HEK293 (cell line): ENCODE results near the gene PPP1R12C.

Experiments
- INSM2 ChIP-seq: fragments of 450-650 bp; formaldehyde crosslinking; IDR thresholded peaks from 2 replicates; pipeline ENCODE4 v1.5.1; 2016; ENCODE audit warnings: missing biosample characterization, missing genetic modification characterization
- MYNN ChIP-seq: fragments of 450-650 bp; formaldehyde crosslinking; IDR thresholded peaks from 2 replicates; pipeline ENCODE4 v1.5.1; 2016; ENCODE audit warnings: missing biosample characterization, missing genetic modification characterization, borderline replicate concordance
- PATZ1 ChIP-seq: fragments of 450-650 bp; formaldehyde crosslinking; IDR thresholded peaks from 2 replicates; pipeline ENCODE4 v1.5.1; 2016; ENCODE audit warnings: missing biosample characterization, missing genetic modification characterization
- PRDM1 ChIP-seq: fragments of 450-650 bp; formaldehyde crosslinking; IDR thresholded peaks from 2 replicates; pipeline ENCODE4; 2016; ENCODE audit warnings: missing biosample characterization, missing genetic modification characterization
- PRDM2 ChIP-seq: fragments of 450-650 bp; formaldehyde crosslinking; IDR thresholded peaks from 2 replicates; pipeline ENCODE4 v1.5.1; 2016; ENCODE audit warnings: missing biosample characterization, missing genetic modification characterization, borderline replicate concordance
- TCF7L2 ChIP-seq: IDR thresholded peaks from 2 replicates; pipeline ENCODE4 v1.6.1; 2011; ENCODE audit warnings: low read depth, mild to moderate bottlenecking, inconsistent platforms, low read length, moderate library complexity, borderline replicate concordance
- ZBTB26 ChIP-seq: fragments of 450-650 bp; formaldehyde crosslinking; optimal IDR thresholded peaks from 2 replicates; pipeline ENCODE3; 2016; ENCODE audit warnings: missing biosample characterization, mild to moderate bottlenecking, missing genetic modification characterization
- ZBTB48 ChIP-seq: fragments of 450-650 bp; formaldehyde crosslinking; IDR thresholded peaks from 2 replicates; pipeline ENCODE4 v1.5.1; 2016; ENCODE audit warnings: missing biosample characterization, missing genetic modification characterization
- ZFP37 ChIP-seq: fragments of 450-650 bp; formaldehyde crosslinking; IDR thresholded peaks from 2 replicates; pipeline ENCODE4 v1.5.1; 2016; ENCODE audit warnings: missing biosample characterization, missing genetic modification characterization
- ZNF10 ChIP-seq: fragments of 450-650 bp; formaldehyde crosslinking; IDR thresholded peaks from 2 replicates; pipeline ENCODE4 v1.5.1; 2017; ENCODE audit warnings: missing biosample characterization, missing genetic modification characterization
- ZNF18 ChIP-seq: fragments of 450-650 bp; formaldehyde crosslinking; IDR thresholded peaks from 2 replicates; pipeline ENCODE4 v1.5.1; 2016; ENCODE audit warnings: missing biosample characterization, missing genetic modification characterization
- ZNF184 ChIP-seq: fragments of 450-650 bp; IDR thresholded peaks from 2 replicates; pipeline ENCODE4 v1.5.1; 2018; ENCODE audit warnings: missing biosample characterization, mild to moderate bottlenecking, missing genetic modification characterization
- ZNF518A ChIP-seq: fragments of 450-650 bp; formaldehyde crosslinking; conservative IDR thresholded peaks from 2 replicates; pipeline ENCODE4 v1.5.1; 2016; ENCODE audit warnings: low read depth, missing biosample characterization, missing genetic modification characterization
- ZNF596 ChIP-seq: fragments of 450-650 bp; IDR thresholded peaks from 2 replicates; pipeline ENCODE4 v1.5.0; 2018; ENCODE audit warnings: missing biosample characterization, mild to moderate bottlenecking, missing genetic modification characterization, moderate library complexity
- ZNF629 ChIP-seq: fragments of 450-650 bp; formaldehyde crosslinking; IDR thresholded peaks from 2 replicates; pipeline ENCODE4 v1.5.1; 2017; ENCODE audit warnings: missing biosample characterization, missing genetic modification characterization
- ZNF768 ChIP-seq: fragments of 450-650 bp; formaldehyde crosslinking; IDR thresholded peaks from 2 replicates; pipeline ENCODE4 v1.5.1; 2018; ENCODE audit warnings: missing biosample characterization, mild to moderate bottlenecking, missing genetic modification characterization
- ZNF776 ChIP-seq: fragments of 450-650 bp; formaldehyde crosslinking; IDR thresholded peaks from 2 replicates; pipeline ENCODE4 v1.5.0; 2017; ENCODE audit warnings: missing biosample characterization, missing genetic modification characterization, borderline replicate concordance
- ZNF777 ChIP-seq: fragments of 450-650 bp; formaldehyde crosslinking; IDR thresholded peaks from 2 replicates; pipeline ENCODE4 v1.5.1; 2017; ENCODE audit warnings: missing biosample characterization, missing genetic modification characterization, borderline replicate concordance
- ZNF843 ChIP-seq: fragments of 450-650 bp; formaldehyde crosslinking; IDR thresholded peaks from 2 replicates; pipeline ENCODE4 v1.5.1; 2016; ENCODE audit warnings: missing biosample characterization, missing genetic modification characterization
- ZSCAN18 ChIP-seq: fragments of 450-650 bp; formaldehyde crosslinking; IDR thresholded peaks from 2 replicates; pipeline ENCODE4 v1.5.1; 2016; ENCODE audit warnings: missing biosample characterization, missing genetic modification characterization

The PPP1R12C gene

GRCh38 chr19:55146705-55147273 lies 29.4 kb upstream of the PPP1R12C start (continued):
- TF ChIP-seq PRDM2 (tag by site-specific recombination): no peak
- no peak for TF ChIP-seq ZNF777
- TF ChIP-seq ZBTB26 (tag by site-specific recombination): peak; percentile 27
- no peak for TF ChIP-seq INSM2 (tag by site-specific recombination)
- no peak for TF ChIP-seq ZSCAN18 (tag by site-specific recombination)
- TF ChIP-seq ZNF629 (tag by site-specific recombination): no peak
- no peak for TF ChIP-seq TCF7L2
- TF ChIP-seq MYNN: no peak
- TF ChIP-seq ZNF18: no peak
- no peak for TF ChIP-seq ZNF776 (tag by site-specific recombination)
- TF ChIP-seq ZNF10 (tag by site-specific recombination): no peak
- TF ChIP-seq PRDM1 (tag by site-specific recombination): 0 out of 2 replicates have a peak, but pooled peaks have one; percentile 37
- peak; percentile 38; the same call in 1 of the 2 replicates for TF ChIP-seq ZBTB48 (tag by site-specific recombination)
- no peak for TF ChIP-seq ZFP37
- TF ChIP-seq PATZ1: peak; percentile 78
- no peak for TF ChIP-seq ZNF768 (tag by site-specific recombination)
- TF ChIP-seq ZNF184 (tag by site-specific recombination): no peak
- no peak for TF ChIP-seq ZNF518A (tag by site-specific recombination)
- TF ChIP-seq ZNF596 (tag by site-specific recombination): no peak
- TF ChIP-seq ZNF843 (tag by site-specific recombination): no peak; the same call in 1 of the 2 replicates
